Activated CD4-positive, alpha-beta T cell treated with anti-CD3 and anti-CD28 coated beads, Interleukin-2, amount 50 U/mL, for 48 hours (primary cell): Measurements from ENCODE around the gene SUSD3.
"Not testable (repeated sequence)": the region's sequence is repeated elsewhere in the genome, so short reads cannot be mapped to it uniquely, and the experiment has no call there.

ENCODE experiments used
- DNase-seq, 2 experiments: peaks; one replicate each; pipeline ENCODE4 v3.0.0-alpha.2; 2020

SUSD3 gene

GRCh38 chr9:93112116-93112863, 53.8 kb downstream of the SUSD3 start:
- DNase-seq, result no peak

- DNase-seq, result no peak
These were observed 54.4 kb downstream of the SUSD3 start for GRCh38 chr9:93112864-93113389.

- DNase-seq, result no peak
These were observed 55.9 kb downstream of the SUSD3 start for GRCh38 chr9:93114169-93114983.

DNA sequence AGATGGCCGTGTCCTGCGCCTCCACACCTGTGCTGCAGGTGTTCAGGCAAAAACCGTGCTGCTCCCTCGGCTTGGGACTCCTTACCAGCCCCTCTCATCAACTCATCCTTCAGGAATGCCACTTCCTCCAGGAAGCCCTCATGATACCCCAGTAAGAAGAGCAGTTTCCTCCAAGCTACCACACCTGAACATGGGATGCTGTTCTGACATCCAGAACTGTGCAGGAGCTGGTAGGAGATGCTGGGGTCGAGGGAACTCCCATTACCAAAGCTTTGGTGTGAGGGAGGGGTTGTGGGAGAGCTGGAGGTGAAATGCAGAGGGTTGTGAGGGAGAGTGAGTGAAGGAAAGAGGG, 56.5 kb downstream of the SUSD3 start:
- no peak for DNase-seq

DNA sequence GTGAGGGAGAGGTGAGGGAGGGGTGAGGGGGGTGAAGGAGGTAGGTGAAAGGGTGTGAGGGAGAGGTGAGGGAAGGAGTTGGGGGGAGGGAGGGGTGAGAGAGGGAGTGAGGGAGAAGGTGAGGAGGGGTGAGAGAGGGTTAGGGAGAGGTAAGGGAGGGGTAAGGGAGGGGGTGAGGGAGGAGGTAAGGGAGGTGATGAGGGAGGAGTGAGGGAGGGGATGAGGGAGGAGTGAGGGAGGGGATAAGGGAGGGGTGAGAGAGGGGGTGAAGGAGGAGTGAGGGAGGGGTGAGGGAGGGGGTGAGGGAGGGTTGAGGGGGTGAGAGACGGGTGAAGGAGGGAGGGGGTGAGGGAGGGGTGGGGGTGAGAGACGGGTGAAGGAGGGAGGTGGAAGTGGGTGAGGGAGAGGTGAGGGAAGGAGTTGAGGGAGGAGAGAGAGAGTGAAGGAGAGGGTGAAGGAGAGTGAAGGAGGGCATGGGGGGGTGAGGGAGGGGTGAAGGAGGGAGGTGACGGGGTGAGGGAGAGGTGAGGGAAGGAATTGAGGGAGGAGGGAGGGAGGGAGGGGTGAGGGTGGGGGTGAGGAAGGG, 57.1 kb downstream of the SUSD3 start:
- DNase-seq, result no peak

DNA sequence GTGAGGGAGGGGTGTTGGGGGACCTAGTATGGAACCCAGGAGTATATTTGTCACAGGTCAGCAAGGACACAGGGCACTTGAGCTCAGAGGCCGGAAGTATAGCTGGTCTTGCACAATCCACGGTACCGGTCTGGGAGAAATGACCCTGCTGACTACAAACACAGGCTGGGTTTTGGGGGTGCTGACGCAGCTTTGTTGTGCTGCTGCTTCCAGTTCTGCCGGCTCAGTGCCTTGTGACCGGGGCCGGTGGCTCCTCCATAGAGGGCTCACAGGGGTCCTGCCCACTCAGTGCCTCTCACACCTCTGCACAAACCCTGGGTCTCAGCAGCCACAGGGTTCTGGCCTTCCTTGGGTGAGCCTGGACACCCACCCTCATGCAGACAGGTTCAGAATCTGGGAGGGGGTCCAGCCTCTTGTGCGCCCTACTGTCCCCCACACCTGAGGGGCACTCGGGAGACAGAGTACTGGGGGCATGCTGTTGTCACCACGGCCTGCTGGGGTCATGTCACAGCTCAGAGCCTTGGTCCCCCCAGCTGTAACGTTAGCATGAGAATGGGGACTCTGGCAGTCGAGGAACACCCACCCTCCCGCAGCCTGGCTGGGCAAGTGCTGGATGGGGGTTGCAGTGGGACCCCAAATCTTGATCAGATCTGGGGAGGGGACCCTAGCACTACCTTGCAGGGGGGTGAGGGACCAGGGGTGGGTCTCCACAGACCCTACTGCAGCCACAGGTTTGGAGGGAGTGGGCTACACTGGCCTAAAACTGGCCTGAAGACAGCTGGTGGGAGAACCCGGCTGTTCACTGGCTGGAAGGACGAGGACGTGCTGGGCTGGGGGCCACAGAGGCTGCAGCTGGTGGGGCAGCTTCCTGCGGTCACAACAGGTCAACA, 57.8 kb downstream of the SUSD3 start:
- DNase-seq, result no peak

DNA sequence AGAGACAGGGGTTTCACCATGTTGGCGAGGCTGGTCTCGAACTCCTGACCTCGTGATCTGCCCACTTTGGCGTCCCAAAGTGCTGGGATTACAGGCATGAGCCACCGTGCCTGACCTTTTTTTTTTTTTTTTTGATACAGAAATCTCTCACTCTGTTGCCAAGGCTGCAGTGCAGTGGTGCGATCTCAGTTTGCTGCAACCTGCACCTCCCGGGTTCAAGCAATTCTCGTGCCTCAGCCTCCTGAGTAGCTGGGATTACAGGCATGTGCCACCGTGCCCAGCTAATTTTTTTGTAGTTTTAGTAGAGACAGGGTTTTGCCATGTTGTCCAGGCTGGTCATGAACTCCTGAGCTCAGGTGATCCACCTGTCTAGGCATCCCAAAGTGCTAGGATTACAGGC, 59.0 kb downstream of the SUSD3 start:
- not testable (repeated sequence) for DNase-seq

DNA sequence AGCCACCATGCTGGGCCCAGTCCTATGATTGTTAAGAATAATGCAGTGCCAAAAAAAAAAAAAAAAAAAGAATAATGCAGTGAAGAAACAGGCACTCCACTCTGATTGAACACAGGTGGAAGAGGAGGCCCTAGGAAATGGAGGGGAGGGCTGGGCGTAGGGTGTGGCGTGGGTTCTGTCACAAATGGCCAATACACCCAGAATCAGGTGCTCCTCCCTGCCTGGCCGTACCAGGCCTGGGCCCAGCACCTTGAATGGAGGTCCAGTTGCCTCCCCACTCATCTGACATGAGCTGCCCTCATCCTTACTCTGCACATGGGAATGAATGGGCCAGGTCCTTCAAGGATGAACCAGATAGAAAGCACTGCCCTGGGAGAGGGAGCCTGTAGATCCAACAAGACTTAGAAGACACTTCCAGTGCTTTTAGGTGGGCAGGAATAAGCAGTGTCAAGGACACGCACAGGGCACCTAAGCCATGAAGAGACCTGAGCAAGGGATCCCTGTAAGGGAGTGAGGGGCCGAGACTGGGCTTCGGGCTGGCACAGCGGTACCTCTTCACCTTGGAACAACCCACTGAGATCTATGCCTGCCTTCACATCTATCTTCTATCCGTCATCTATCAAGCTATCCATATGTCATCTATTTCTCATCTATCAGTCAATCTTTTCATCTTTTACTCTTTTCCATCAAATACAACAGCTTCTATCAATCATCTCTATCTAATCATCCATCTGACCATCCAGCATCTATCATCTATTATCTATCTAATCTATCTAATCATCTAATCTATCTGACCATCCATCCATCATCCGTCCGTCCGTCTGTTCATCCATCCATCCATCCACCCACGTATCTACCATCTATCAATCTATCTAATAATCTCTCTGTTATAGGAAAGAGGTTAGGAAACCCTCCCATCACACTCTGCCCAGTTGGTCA, 59.7 kb downstream of the SUSD3 start:
- no peak for DNase-seq

DNA sequence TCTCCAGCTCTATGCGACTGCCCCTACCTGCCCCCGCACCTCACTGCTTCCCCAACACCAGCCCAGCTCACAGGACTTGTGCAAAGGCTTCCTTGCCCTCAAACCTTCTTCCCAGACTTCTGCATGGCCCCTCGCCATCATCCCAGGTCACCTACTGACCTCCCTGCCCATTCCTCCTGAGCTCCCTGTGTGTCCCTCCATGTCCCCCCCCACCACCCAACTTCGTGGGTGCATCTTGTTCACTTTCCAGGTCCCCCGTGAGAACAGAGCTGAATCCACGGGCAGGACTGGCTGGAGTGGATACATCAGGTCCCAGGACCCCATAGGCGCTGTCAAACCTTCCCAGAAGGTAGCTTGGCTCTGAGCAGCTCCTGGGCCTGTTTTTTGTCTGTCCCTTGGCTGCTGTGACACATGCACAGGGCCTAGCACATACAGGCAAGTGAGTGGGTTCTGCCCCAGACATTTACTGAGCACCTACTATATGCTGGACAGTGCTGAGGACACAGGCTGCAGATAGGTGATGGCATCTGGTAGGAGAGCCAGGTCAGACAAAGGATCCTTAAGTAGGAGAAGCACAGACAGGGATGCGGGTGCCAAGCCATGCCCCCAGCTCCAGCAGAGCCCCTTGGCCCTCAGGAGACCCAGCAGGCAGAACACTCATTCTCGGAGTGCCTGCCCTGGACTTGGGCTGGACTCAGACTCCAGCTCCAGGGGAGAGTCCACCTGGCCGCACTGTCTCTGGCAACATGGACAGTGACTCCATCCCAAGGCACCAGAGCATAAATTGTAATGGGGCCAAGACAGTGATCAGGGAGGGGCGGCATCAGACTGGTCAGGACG, 60.6 kb downstream of the SUSD3 start:
- DNase-seq, result no peak

DNA sequence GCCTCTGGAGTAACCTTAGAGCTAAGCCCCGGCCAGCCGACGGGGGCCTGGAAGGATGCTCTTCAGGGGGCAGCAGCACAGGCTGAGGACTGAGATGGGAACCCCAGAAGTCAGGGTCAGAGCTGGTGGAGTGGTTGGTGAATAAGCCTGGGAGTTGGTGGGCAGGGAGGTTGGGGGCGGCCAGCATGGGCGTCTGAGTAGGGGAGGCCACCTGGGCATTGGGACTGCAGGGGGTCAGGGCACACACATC, 61.1 kb downstream of the SUSD3 start:
- DNase-seq, result no peak

DNA sequence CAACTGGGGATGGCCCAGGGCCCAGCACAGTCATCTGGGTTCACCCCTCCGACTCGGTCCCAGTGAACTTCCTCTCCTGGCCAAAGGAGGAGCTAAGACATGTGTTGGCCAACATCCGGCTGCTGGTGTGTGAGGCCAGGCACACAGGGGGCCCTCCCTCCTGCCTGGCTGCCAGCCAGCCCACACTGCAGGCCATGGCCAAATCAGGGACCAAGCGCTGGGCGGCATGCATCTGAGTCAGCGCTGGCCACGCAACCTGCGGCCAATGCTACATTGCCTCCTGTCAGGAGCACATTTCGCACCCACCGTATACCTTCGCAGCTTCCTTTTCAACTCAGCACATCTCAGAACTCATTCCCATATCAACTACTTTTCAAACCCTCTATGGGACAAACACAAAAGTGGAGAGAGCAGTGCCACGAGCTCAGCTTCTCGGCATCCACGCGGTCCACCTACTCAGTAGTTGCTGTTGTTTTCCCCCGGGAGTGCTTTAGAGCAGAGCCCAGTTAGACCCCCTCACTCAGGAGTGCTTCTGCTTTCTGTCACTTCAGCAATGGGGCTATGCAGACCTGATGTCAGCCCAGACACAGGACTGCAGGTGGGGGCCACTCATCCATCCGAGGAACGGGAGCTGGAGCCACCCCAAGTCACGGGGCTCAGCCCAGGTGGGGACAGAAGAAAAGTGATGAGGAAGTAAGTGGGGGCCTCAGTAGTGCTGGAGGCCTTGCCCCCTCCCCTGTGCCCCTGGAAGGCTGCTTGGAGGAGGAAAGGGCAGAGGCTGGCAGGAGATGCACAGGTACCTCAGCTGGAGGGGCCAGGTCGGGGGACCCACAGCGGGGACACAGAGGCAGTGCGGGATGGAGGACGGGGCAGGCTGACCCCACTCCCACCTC, 61.7 kb downstream of the SUSD3 start:
- DNase-seq, result peak in 1 of 2 experiments; percentile 45

DNA sequence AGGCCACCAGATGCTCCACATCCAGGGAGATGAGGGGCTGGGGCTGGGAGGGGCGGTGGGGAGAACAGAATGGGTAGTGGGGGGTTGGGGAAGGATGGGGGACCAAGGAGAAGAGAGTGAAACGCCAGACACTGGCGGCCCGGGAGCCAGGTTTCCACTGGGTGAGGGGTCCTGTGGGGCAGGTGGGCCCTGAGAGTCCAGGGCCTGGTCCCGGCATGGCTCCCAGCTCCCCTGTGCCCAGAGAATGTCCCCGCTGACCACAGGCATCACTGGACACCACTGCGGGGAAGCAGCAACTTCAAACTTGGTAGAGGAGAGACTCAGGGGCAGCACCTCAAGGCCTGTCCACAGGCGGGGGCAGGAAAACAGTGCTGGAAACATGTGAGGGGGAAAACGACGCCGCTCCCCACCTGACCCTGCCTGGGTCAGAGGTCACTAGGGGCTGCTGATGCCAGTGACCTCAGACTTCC, 62.4 kb downstream of the SUSD3 start:
- DNase-seq, result no peak

DNA sequence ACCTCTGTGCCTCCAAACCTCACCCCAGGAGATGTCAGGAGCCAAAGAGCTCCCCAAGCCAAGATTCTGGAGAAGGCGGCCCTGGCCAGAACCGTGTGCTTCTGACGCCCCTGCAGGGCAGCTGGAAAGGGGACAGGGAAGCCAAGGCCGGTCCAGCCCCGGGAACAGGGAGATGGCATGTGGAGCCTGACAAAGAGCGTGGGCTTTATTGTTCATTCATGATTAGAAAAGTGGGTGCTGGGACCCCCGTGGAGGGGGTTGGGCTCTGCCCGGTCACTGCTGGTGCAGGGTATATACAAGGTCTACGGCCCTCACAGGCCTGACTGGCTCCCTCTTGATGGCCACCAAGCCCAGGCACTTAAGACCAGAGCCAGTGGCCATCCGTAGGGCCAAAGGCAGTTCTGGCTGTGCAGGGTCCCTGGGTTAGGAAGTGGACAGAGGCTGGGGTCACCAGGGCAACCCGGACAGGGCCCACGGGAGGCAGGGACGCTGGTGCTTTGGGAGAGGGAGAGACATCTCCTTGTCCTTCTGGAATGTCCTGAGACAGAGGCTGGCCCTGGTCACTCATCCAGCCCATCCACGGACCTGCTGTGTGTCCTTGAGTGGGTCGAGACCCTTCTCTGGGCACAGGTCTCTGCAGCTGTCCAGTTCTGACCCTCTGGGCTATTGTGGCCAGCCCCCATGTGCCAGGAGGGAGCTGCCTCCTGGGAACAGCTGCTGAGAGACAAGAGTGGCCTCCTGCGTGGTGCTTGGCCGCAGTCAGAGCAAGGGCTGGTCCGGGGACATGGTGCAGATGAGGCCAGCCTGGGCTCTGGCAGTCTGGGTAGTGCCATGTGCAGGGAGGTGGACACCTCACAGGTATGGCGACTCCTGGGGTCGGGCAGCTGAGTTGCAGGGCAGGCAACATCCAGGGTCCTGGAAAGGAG, 63.1 kb downstream of the SUSD3 start:
- no peak for DNase-seq

- no peak for DNase-seq
These were observed 64.3 kb downstream of the SUSD3 start for GRCh38 chr9:93122721-93123221.

- DNase-seq, result no peak
These were observed 65.2 kb downstream of the SUSD3 start for GRCh38 chr9:93123561-93124283.

- no peak for DNase-seq
These were observed 66.3 kb downstream of the SUSD3 start for GRCh38 chr9:93124793-93125192.

DNA sequence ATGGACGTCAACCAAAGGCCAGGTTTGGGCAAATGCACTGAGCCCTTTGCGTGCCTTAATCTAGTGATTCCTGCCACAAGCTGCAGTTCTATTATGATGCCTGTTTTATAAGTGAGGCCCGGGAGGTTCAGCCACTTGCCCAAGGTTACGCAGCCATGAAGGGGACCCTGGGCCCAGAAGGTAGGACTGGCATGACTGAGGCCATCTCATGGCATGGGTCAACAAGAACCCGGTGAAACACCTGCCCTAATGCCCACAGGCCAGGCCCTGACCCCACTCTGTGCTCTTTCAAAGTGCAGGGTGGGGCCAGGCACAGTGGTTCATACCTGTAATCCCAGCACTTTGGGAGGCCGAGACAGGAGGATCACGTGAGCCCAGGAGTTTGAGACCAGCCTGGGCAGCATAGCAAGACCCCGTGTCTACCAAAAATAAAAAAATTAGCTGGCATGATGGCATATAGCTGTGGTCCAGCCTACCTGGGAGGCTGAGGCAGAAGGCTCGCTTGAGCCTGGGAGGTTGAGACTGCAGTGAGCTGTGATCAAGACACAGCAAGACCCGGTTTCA, 66.9 kb downstream of the SUSD3 start:
- DNase-seq, result no peak
